Right atrium auricular region (tissue), 2 donors: ENCODE measurements around the gene CCL16. TPM values are rescaled to one million over a fixed set of nuclear protein-coding genes. Genes with fewer than 3 reads are reported as not detected.

Experiments used
- DNase-seq: peaks from one replicate; pipeline ENCODE4 v3.0.0-alpha.2; 2019; ENCODE audit warnings: low spot score
- H3K27ac ChIP-seq, 2 donors: fragments of 200-600 bp; sonication (generic); 1 replicate in 1 of 2; 2 replicates in 1 of 2; pipeline ENCODE4 v1.5.1; 2016 to 2019
- H3K27me3 ChIP-seq, 2 donors: fragments of 200-600 bp; sonication (generic); one replicate each; pipeline versions ENCODE4 v1.5.1 to v1.6.0; 2017 to 2019
- H3K36me3 ChIP-seq: fragments of 200-600 bp; sonication (generic); one replicate; pipeline ENCODE4 v1.5.1; 2016
- H3K4me1 ChIP-seq, 2 donors: fragments of 200-600 bp; sonication (generic); one replicate each; pipeline versions ENCODE4 v1.5.1 to v1.6.0; 2017 to 2019
- H3K4me3 ChIP-seq, 2 donors: fragments of 200-600 bp; sonication (generic); 1 replicate in 1 of 2; 2 replicates in 1 of 2; pipeline ENCODE4 v1.5.1; 2017 to 2019; ENCODE audit warnings: mild to moderate bottlenecking in 1 of 2, moderate library complexity in 1 of 2
- H3K9me3 ChIP-seq, 2 donors: fragments of 200-600 bp; sonication (generic); one replicate each; pipeline ENCODE4 v1.5.1; 2019
- CTCF ChIP-seq, 2 donors: fragments of 200-600 bp; sonication (generic); IDR thresholded peaks; one replicate each; pipeline ENCODE4 v1.5.1; 2019; ENCODE audit warnings: antibody characterized with exemption in 2 of 2
- total RNA-seq, 2 donors: library from RNA; depleted of rRNA; stranded (reverse); fragments of >200 nt; gene quantifications; one replicate each; pipeline ENCODE4 v1.1.0, GENCODE V29; 2016

Gene CCL16
- total RNA-seq, 2 donors from 2014 or later = not detected

GRCh38 chr17:35972945-35973332, 8.4 kb downstream of the CCL16 start:
- H3K36me3 ChIP-seq = no peaks in the 10 kb centered on the region
- H3K4me3 ChIP-seq = no peak overlapping the region
- no peak overlapping the region for H3K27ac ChIP-seq
- H3K27me3 ChIP-seq = no peaks in the 10 kb centered on the region
- peaks cover 0 to 8% of the 10 kb centered on the region in 2 donors for H3K4me1 ChIP-seq
- H3K9me3 ChIP-seq = no peaks in the 10 kb centered on the region
- no peak for TF ChIP-seq CTCF (IDR thresholded peaks at IDR 0.05)
- DNase-seq = no peak

GRCh38 chr17:35972535-35972934, 8.8 kb downstream of the CCL16 start:
- H3K4me1 ChIP-seq = peaks cover 0 to 8% of the 10 kb centered on the region in 2 donors
- DNase-seq = no peak
- no peaks in the 10 kb centered on the region for H3K9me3 ChIP-seq
- no peak overlapping the region for H3K27ac ChIP-seq
- no peaks in the 10 kb centered on the region for H3K36me3 ChIP-seq
- no peaks in the 10 kb centered on the region for H3K27me3 ChIP-seq
- H3K4me3 ChIP-seq = no peak overlapping the region
- TF ChIP-seq CTCF (IDR thresholded peaks at IDR 0.05) = no peak

GRCh38 chr17:35972066-35972465, 9.2 kb downstream of the CCL16 start:
- peaks cover 0 to 8% of the 10 kb centered on the region in 2 donors for H3K4me1 ChIP-seq
- no peak overlapping the region for H3K4me3 ChIP-seq
- no peak for TF ChIP-seq CTCF (IDR thresholded peaks at IDR 0.05)
- H3K9me3 ChIP-seq = no peaks in the 10 kb centered on the region
- no peaks in the 10 kb centered on the region for H3K36me3 ChIP-seq
- no peak overlapping the region for H3K27ac ChIP-seq
- no peak for DNase-seq
- H3K27me3 ChIP-seq = no peaks in the 10 kb centered on the region

GRCh38 chr17:35969558-35970380, 11.5 kb downstream of the CCL16 start:
- peak; percentile 91 for DNase-seq
- H3K27me3 ChIP-seq = no peaks in the 10 kb centered on the region
- no peaks in the 10 kb centered on the region for H3K9me3 ChIP-seq
- no peak overlapping the region for H3K4me3 ChIP-seq
- H3K36me3 ChIP-seq = no peaks in the 10 kb centered on the region
- H3K4me1 ChIP-seq = peaks cover 0 to 8% of the 10 kb centered on the region in 2 donors
- no peak overlapping the region for H3K27ac ChIP-seq
- TF ChIP-seq CTCF (IDR thresholded peaks at IDR 0.05) = peak; percentile 81 to 93

- H3K36me3 ChIP-seq = no peaks in the 10 kb centered on the region
- peak; percentile 7 for DNase-seq
- no peak for TF ChIP-seq CTCF (IDR thresholded peaks at IDR 0.05)
- H3K27ac ChIP-seq = no peak overlapping the region
- no peaks in the 10 kb centered on the region for H3K9me3 ChIP-seq
- no peak overlapping the region for H3K4me3 ChIP-seq
- H3K4me1 ChIP-seq = peaks cover 0 to 4% of the 10 kb centered on the region in 2 donors
- no peaks in the 10 kb centered on the region for H3K27me3 ChIP-seq
These were observed 12.7 kb downstream of the CCL16 start for GRCh38 chr17:35968520-35969054.
